LHCN-M2 (cell line): ENCODE measurements around the gene CHST12. TPM values are rescaled to one million over a fixed set of nuclear protein-coding genes. Genes with fewer than 3 reads are reported as not detected.
A peak's percentile ranks its signal among the peaks of the same experiment; 100 is the strongest.
"Not testable (repeated sequence)": the region's sequence is repeated elsewhere in the genome, so short reads cannot be mapped to it uniquely, and the experiment has no call there.

Experiments
- DNase-seq: peaks from one replicate; pipeline ENCODE4 v3.0.0-alpha.2; 2012; ENCODE audit warnings: low read depth
- total RNA-seq: library from RNA; depleted of rRNA; stranded (reverse); fragments of >200 nt; gene quantifications from 2 replicates; pipeline ENCODE4 v1.2.3, GENCODE V29; 2014

CHST12 gene
- total RNA-seq, 1 experiment from 2014 or later: 11.4 TPM

GRCh38 chr7:2403718-2404648, 572 bp downstream of the CHST12 start:
- DNase-seq: peak; percentile 50

- no peak for DNase-seq
These were observed 1.3 kb downstream of the CHST12 start for GRCh38 chr7:2404714-2405119.

DNA sequence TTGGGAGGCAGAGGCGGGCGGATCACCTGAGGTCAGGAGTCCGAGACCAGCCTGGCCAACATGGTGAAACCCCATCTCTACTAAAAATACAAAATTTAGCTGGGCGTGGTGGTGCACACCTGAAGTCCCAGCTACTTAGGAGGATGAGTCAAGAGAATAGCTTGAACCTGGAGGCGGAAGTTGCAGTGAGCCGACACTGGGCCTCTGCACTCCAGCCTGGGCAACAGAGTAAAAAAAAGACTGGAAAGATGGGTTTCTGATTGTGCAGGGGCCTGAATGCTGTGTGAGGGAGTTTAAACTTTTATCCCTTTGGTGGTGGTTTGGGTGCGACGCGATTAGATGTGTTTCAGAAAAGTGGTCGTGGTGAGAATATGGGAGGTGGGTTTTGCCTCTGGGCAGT, 1.8 kb downstream of the CHST12 start:
- no peak for DNase-seq

GRCh38 chr7:2405601-2406345, 2.4 kb downstream of the CHST12 start:
- DNase-seq: no peak

- no peak for DNase-seq
These were observed 6.5 kb downstream of the CHST12 start for GRCh38 chr7:2409745-2410414.

DNA sequence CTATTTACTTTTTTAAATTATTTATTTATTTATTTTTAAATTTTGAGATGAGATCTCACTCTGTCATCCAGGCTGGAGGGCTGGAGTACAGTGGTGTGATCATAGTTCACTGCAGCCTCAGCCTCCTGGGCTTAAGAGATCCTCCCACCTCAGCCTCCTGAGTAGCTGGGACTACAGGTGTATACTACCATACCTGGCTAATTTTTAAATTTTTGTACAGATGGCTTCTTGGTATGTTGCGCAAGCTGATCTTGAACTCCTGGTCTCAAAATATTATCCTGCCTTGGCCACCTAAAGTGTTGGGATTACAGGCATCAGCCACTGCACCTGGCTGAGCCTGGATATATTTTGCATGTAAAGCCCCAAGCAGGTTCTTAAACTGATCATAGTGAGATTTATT, 7.6 kb downstream of the CHST12 start:
- DNase-seq: no peak

DNA sequence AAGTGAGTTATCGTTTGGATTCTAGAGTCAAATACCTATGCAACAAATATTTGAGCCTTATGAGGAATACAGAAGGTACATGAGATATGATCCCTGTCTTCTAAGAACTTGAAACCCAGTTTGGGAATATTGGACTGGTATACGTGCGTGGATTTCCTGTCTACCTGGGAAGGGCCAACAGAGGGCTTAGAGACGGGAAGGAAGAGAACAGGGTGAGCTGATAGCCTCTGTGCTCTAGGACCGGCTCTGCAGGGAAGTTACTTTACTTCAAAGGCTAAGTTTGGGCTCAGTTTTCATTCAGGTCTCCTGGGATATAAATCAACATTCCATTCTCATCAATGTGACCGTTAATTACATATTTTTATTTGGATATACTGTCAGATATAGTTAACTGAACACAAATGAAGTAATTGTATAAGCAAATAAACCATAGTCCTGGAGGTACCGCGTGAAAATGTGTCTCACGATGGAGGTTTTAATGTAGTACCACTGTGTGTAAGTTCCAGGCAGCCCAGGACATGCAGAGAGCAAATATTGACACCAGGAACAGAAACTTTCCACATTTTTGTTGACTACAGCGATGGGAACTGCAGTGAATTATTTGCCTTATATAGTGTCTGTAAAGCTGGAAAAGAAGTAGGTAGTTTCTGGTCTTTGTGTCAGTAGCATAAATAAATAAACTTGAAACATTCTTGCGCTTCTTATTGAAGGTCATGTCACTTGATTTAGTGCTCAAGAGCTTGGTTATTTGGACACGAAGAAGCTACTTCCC, 8.6 kb downstream of the CHST12 start:
- DNase-seq: no peak

GRCh38 chr7:2412587-2413201, 9.3 kb downstream of the CHST12 start:
- DNase-seq: no peak

- DNase-seq: no peak
These were observed 12.7 kb downstream of the CHST12 start for GRCh38 chr7:2416063-2416462.

DNA sequence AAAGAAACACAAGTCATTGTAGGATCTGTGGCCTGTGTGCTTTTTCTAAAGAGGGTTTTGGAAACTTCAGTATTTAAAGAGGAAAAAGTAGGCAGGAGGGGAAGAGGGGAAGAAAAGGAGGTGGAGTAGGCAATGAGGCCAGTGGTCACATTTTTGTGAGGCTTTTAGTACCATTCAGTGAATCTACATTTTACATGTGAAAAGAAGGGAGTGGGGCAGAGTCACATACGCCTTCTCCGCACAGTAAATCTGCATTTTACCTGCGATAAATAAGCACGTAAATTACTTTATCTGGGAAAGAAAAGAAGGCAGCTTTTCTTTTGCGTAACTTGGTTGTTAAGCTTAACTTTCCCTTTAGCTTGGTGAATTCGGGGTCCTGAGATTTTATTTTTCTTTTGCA, 13.2 kb downstream of the CHST12 start:
- DNase-seq: no peak

DNA sequence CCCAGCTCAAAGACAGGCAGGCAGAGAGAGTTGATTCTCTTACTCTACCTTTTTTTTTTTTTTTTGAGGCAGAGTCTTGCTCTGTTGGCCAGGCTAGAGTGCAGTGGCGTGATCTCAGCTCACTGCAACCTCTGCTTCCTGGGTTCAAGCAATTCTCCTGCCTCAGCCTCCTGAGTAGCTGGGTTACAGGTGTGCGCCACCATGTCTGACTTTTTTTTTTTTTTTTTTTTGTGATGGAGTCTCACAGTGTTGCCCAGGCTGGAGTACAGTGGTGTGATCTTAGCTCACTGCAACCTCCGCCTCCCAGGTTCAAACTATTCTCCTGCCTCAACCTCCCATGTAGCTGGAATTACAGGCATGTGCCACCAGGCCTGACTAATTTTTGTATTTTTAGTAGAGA, 13.8 kb downstream of the CHST12 start:
- DNase-seq: not testable (repeated sequence)

DNA sequence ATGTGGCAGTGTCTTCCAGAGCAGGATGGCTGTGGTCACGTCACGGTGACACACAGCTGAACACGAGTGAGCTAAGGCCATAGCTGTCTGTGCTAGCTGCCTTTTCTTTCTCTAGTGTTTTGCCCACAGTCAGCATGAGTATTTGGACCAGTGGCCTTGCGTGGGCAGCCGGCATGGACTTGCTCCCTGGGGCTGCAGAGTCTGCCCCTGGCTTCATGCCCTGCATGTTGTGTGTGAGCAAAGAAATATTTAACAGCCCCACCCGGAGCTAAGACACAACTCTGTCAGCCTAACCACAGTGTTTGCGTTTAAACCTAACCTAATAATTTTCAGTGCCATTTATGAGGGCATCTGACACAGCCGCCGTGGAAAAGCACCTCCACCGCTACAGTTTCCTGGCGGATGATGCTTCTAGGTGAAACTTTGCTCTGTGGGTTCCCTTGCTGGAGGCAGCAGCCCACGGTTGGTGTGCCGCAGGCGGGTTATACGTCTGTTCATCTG, 14.6 kb downstream of the CHST12 start:
- DNase-seq: peak; percentile 41

DNA sequence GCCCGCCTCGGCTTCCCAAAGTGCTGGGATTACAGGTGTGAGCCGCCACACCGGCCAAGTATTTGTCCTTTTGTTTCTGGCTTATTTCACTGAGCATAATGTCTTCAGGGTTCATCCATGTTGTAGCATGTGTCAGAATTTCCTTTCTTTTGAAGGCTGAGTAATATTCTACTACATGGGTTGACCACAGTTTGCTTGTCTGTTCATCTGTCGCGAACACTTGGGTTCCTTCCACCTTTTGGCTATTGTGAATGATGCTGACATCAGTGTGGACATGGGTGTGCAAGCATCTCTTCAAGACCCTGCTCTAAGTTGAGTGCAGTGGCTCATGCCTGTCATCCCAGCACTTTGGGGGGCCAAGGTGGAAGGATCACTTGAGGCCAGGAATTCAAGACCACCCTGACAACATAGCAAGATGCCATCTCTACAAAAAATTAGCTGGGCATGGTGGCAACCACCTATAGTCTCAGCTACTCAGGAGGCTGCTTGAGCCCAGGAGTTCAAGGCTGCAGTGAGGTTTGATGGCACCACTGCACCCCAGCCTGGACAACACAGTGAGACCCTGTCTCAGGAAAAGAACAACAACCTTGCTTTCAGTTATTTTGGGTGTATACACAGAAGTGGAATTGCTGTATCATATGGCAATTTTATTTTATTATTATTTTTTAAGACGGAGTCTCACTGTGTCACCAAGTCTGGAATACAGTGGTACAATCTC, 17.0 kb downstream of the CHST12 start:
- no peak for DNase-seq

- DNase-seq: no peak
These were observed 18.5 kb downstream of the CHST12 start for GRCh38 chr7:2421943-2422310.

GRCh38 chr7:2425749-2426148, 22.3 kb downstream of the CHST12 start:
- DNase-seq: no peak

GRCh38 chr7:2431260-2431867, 28.0 kb downstream of the CHST12 start:
- no peak for DNase-seq

GRCh38 chr7:2432910-2433712, 29.7 kb downstream of the CHST12 start:
- DNase-seq: no peak

- no peak for DNase-seq
These were observed 30.5 kb downstream of the CHST12 start for GRCh38 chr7:2433713-2434550.
